Anterior cingulate cortex (tissue), 58 donors: ENCODE measurements around the gene COASY.
A peak's percentile ranks its signal among the peaks of the same experiment; 100 is the strongest.

Experiments
- DNase-seq, 58 donors: peaks; one replicate each; lab custom pipeline; 2025; lab: John Stamatoyannopoulos, UW

Gene COASY

GRCh38 chr17:42608305-42609181, 46.6 kb downstream of the COASY start:
- peak in 6 of 58 donors; percentile 20 to 58 (median 50) for DNase-seq

DNA sequence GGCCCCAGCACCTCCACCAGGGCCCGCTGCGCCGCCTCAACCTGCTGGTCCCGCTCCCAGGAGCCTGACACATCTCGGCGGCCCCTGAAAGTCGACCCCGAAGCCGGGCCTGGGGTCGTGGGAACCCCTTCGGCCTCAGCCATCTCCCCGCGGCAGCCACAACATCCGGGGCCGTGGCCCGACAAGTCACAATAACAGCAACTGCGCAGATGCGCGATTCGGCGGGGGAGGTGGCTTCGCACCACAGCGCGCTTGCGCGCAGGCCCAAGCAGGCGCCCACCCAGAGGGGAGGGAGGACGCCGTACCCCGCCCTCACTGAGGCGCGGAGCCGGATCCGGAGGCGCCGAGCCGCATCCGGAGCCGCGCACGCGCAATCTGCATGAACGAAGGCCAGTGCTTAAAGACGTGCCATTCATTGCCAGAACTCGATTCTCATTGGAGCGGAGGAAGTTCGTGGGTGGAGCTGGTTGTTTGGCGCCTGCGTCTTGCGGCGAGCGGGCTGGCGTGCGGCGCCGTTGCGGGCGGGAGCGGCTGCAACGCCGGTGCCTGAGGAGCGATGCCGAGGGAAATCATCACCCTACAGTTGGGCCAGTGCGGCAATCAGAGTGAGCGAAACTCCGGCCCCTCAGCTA, 47.4 kb downstream of the COASY start, which contains the start of the genes RETREG3 and TUBG1:
Gene RETREG3 (minus strand): TSS at position 193 of the 632 bp plus-strand sequence. CDS start 50 bp downstream, at position 143.
Gene TUBG1 (plus strand): TSS at position 502 of the 632 bp plus-strand sequence. CDS start 55 bp downstream, at position 557.
- peak; percentile 91 to 99 (median 99) for DNase-seq

DNA sequence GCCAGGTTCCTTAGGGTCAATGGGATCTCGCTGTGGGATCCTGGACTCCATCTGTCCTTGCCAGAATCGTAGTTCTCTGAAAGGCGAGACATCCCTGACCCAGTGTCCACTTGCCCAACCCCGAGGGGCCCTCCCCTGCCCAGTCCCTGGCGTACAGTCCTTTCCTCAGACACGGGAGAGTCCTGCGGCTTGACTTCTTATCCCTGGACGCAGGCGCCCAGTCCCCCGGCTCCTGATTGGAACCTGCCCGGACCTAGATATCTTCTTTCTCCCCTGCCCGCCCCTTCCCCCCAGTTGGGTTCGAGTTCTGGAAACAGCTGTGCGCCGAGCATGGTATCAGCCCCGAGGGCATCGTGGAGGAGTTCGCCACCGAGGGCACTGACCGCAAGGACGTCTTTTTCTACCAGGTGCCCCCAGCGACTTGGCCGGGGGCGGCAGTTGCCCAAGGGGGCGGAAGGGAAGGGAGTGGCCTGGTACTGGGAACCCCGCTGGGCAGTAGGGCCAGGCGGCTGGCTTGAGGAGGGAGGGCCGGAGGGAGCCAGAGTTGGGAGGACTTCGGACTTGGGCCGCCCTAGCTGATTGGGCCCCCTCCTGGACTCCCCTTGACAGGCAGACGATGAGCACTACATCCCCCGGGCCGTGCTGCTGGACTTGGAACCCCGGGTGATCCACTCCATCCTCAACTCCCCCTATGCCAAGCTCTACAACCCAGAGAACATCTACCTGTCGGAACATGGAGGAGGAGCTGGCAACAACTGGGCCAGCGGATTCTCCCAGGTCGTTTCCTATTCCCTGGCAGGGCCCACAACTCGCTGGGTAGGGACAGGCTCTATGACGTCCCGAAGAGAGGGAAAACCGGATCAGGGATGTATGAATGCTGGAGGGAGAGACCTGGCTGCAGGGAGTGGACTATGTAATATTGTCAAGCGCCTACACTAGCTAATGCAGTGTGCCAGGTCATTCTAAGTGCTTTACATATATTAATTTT, 48.2 kb downstream of the COASY start:
- DNase-seq, result peak in 14 of 58 donors; percentile 28 to 74 (median 46)

DNA sequence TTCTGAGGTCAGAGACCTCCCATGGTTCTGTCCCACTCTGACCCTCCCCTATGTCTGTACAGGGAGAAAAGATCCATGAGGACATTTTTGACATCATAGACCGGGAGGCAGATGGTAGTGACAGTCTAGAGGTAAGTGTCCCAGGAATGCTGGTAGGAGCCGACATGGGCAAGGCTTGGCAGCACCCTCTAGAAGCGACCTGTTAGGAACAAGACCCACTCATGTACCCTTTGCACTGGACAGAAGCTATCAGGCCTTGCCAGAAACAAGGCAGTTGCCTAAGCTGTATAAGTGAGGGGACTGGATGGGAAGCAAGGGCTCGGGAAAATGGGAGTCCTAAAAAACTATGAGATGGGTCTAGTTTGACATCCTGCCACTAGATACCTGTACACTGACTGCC, 50.1 kb downstream of the COASY start:
- DNase-seq, result no peak

DNA sequence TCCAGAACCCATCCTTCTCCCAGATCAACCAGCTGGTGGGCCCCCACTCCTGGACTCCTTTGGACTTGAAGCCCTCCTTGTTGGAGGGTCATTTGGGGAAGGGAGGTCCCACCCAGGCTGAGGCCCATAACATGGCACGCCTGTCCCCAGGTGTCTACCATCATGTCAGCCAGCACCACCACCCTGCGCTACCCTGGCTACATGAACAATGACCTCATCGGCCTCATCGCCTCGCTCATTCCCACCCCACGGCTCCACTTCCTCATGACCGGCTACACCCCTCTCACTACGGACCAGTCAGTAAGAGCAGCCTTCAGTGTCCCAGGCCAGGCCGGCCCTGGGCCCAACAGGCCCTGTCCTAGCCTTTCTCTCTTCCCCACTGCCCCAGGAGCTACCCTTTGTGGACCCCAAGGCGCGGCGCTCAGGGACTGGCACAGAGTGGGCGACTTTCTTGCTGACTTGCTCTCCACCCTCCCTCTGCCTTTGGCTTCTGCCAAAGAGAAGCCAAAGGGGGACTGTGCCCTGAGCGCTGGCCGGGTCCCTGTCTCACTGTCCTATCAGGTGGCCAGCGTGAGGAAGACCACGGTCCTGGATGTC, 51.8 kb downstream of the COASY start:
- no peak for DNase-seq
